ENCODE measurements around the gene MEGF10.

MEGF10 gene

DNA sequence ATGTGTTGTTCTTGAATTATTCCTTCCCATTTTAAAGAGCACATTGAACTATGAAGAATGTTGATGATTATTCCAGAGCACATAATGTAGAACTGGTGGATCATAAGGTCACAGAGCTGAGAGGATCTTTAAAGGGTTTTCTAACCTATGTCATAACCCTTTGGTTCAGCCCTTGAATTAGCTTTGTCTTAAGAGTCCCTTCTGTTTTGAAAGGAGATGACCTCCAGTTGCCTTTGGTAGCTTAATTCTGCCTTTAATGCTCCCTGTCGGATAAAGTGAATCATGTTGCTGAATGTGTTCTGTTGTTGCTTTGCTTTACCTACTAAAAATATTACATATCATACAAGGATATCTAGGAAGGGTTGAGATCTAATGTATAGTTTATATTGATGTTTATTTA is 127.8 kb downstream of the MEGF10 start:
- Histone ChIP-seq H3K9me3 (no peaks in the 10 kb centered on the region), H3K36me3 (no peaks in the 10 kb centered on the region), H3K4me1 (ENCODE audit: control insufficient read depth in 1 of 2, insufficient read depth in 1 of 2, low read depth in 1 of 2, low read length in 1 of 2) (no peaks in the 10 kb centered on the region), H3K4me3 (ENCODE audit: low read depth in 1 of 2, low read length in 1 of 2) (no peak overlapping the region), H3K27ac (no peak overlapping the region), H3K27me3 (no peaks in the 10 kb centered on the region)
- TF ChIP-seq, protein P1, sequence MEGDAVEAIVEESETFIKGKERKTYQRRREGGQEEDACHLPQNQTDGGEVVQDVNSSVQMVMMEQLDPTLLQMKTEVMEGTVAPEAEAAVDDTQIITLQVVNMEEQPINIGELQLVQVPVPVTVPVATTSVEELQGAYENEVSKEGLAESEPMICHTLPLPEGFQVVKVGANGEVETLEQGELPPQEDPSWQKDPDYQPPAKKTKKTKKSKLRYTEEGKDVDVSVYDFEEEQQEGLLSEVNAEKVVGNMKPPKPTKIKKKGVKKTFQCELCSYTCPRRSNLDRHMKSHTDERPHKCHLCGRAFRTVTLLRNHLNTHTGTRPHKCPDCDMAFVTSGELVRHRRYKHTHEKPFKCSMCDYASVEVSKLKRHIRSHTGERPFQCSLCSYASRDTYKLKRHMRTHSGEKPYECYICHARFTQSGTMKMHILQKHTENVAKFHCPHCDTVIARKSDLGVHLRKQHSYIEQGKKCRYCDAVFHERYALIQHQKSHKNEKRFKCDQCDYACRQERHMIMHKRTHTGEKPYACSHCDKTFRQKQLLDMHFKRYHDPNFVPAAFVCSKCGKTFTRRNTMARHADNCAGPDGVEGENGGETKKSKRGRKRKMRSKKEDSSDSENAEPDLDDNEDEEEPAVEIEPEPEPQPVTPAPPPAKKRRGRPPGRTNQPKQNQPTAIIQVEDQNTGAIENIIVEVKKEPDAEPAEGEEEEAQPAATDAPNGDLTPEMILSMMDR (IDR thresholded peaks at IDR 0.05), result no peak

DNA sequence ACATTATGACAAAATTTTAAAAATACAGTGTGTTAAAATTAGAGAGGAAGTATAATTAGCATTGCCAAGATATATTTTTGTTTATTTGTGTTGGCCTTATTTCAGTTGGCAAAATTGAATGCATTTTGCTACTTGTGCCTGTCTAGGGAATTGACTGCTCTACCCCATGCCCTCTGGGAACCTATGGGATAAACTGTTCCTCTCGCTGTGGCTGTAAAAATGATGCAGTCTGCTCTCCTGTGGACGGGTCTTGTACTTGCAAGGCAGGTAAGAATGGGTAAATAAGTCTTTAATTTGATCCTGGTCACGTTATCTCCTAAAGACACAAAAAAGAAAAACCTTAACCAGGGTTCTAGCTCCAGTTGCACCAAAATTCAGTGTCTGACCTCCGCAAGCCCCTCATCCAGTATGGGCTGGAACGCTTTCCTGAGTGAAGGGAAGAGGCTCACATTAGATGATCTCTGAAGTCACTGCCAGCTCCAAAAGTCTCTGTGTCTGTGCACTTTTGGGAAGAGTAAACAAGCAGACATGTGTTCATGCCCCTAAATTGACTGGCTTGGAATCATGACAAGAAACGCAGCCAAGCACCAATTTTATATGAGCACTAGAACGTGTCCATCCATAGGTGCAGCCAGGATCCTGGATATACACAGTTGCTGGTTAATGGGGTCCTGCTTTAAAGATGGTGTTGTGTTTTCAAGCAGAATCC is 128.5 kb downstream of the MEGF10 start:
- TF ChIP-seq, protein P1 (IDR thresholded peaks at IDR 0.05), result no peak
- no peak overlapping the region for H3K4me3 ChIP-seq (ENCODE audit: low read depth in 1 of 2, low read length in 1 of 2)
- no peaks in the 10 kb centered on the region for H3K9me3 ChIP-seq
- no peaks in the 10 kb centered on the region for H3K4me1 ChIP-seq (ENCODE audit: control insufficient read depth in 1 of 2, insufficient read depth in 1 of 2, low read depth in 1 of 2, low read length in 1 of 2)
- H3K27me3 ChIP-seq, result no peaks in the 10 kb centered on the region
- H3K36me3 ChIP-seq, result no peaks in the 10 kb centered on the region
- no peak overlapping the region for H3K27ac ChIP-seq

DNA sequence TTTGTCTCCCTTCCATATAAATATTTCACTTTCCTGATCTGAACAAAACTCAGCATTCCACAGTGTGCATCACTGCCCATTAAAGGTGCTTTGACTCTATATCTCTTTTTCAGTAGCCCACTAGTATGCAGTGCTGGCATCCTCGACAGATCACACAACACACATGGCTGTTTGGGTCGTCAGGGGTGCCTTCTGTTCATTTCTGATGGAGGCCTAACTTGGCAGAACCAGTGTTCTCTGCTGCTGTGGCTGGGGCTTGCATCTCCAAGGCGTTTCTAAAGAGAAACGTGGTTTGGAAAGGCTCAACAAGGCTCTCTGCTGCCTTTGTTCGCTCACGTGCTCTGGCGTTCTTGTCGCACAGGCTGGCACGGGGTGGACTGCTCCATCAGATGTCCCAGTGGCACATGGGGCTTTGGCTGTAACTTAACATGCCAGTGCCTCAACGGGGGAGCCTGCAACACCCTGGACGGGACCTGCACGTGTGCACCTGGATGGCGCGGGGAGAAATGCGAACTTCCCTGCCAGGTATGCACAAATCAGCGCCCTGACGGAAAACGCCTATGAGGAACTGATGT is 129.2 kb downstream of the MEGF10 start:
- no peak overlapping the region for H3K4me3 ChIP-seq (ENCODE audit: low read depth in 1 of 2, low read length in 1 of 2)
- TF ChIP-seq, protein P1 (IDR thresholded peaks at IDR 0.05), result no peak
- H3K4me1 ChIP-seq (ENCODE audit: control insufficient read depth in 1 of 2, insufficient read depth in 1 of 2, low read depth in 1 of 2, low read length in 1 of 2), result no peaks in the 10 kb centered on the region
- no peaks in the 10 kb centered on the region for H3K9me3 ChIP-seq
- no peaks in the 10 kb centered on the region for H3K36me3 ChIP-seq
- no peaks in the 10 kb centered on the region for H3K27me3 ChIP-seq
- no peak overlapping the region for H3K27ac ChIP-seq

DNA sequence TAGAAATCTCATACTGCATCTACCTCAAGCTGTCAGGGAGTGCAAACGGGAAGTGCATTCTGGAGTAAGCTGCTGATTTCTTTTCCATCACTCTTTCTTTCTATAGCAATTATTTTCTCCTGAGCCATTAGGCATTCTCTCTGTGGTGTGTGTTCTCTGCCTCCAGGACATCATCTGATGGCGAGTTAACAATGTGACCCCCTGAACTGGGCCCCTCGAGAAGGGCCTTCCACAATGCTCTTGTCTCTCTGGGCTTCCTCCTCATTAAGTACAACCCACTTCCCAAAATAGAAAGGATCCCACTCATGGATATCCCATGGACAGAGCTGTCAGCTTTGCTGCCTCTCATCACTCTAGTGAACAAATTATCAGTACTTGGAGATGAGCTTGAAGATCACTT is 130.2 kb downstream of the MEGF10 start:
- no peaks in the 10 kb centered on the region for H3K27me3 ChIP-seq
- H3K4me1 ChIP-seq (ENCODE audit: control insufficient read depth in 1 of 2, insufficient read depth in 1 of 2, low read depth in 1 of 2, low read length in 1 of 2), result no peaks in the 10 kb centered on the region
- H3K4me3 ChIP-seq (ENCODE audit: low read depth in 1 of 2, low read length in 1 of 2), result no peak overlapping the region
- H3K27ac ChIP-seq, result no peak overlapping the region
- H3K36me3 ChIP-seq, result no peaks in the 10 kb centered on the region
- TF ChIP-seq, protein P1 (IDR thresholded peaks at IDR 0.05), result no peak
- no peaks in the 10 kb centered on the region for H3K9me3 ChIP-seq

DNA sequence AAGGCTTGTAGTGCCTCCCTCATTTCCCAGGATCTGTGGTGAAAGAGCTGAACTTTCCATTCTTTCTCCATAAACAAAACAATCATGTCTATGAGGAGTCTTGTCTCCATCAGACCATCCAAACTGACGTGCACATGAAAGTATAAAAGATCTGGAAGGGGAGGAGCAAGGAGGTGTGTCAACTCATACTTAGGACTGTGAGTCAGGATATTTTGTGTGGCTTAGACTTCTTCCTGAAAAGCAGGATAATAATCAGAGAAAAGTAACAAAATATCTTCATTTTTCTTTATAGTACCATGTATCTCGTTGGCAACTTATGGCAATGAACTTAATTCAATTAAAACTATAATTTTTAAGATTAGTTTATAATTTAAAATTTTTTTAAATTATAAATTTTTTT is 130.9 kb downstream of the MEGF10 start:
- H3K9me3 ChIP-seq, result no peaks in the 10 kb centered on the region
- H3K27ac ChIP-seq, result no peak overlapping the region
- no peaks in the 10 kb centered on the region for H3K27me3 ChIP-seq
- no peaks in the 10 kb centered on the region for H3K4me1 ChIP-seq (ENCODE audit: control insufficient read depth in 1 of 2, insufficient read depth in 1 of 2, low read depth in 1 of 2, low read length in 1 of 2)
- no peaks in the 10 kb centered on the region for H3K36me3 ChIP-seq
- TF ChIP-seq, protein P1 (IDR thresholded peaks at IDR 0.05), result no peak
- no peak overlapping the region for H3K4me3 ChIP-seq (ENCODE audit: low read depth in 1 of 2, low read length in 1 of 2)
